ENCODE data around the gene KCNK2.
"Not testable (repeated sequence)": the region's sequence is repeated elsewhere in the genome, so short reads cannot be mapped to it uniquely, and the experiment has no call there.

Gene KCNK2

GRCh38 chr1:215163144-215163543 is 80.6 kb downstream of the KCNK2 start:
- not testable (repeated sequence) for DNase-seq

GRCh38 chr1:215166886-215167285 is 84.3 kb downstream of the KCNK2 start:
- no peak for DNase-seq

GRCh38 chr1:215181518-215181917 is 99.0 kb downstream of the KCNK2 start:
- DNase-seq = no peak

GRCh38 chr1:215185067-215185620 is 102.6 kb downstream of the KCNK2 start:
- DNase-seq = no peak

GRCh38 chr1:215188302-215188950 is 105.9 kb downstream of the KCNK2 start:
- DNase-seq = peak; percentile 24

GRCh38 chr1:215192306-215192705 is 109.8 kb downstream of the KCNK2 start:
- DNase-seq = no peak

- DNase-seq = no peak
These were observed 115.5 kb downstream of the KCNK2 start for GRCh38 chr1:215198021-215198420.

GRCh38 chr1:215200121-215200520 is 117.6 kb downstream of the KCNK2 start:
- no peak for DNase-seq

- DNase-seq = no peak
These were observed 118.7 kb downstream of the KCNK2 start for GRCh38 chr1:215201283-215201682.

GRCh38 chr1:215202868-215203267 is 120.3 kb downstream of the KCNK2 start:
- no peak for DNase-seq

GRCh38 chr1:215210167-215210566 is 127.6 kb downstream of the KCNK2 start:
- no peak for DNase-seq

GRCh38 chr1:215215846-215216245 is 133.3 kb downstream of the KCNK2 start:
- no peak for DNase-seq

GRCh38 chr1:215219372-215219771 is 136.8 kb downstream of the KCNK2 start:
- no peak for DNase-seq

- DNase-seq = no peak
These were observed 137.8 kb downstream of the KCNK2 start for GRCh38 chr1:215220346-215220745.

GRCh38 chr1:215226757-215227156 is 144.2 kb downstream of the KCNK2 start:
- DNase-seq = no peak

- no peak for DNase-seq
These were observed 145.7 kb downstream of the KCNK2 start for GRCh38 chr1:215228193-215228592.

GRCh38 chr1:215241451-215241850 is 158.9 kb downstream of the KCNK2 start:
- DNase-seq = no peak

GRCh38 chr1:215243345-215244054 is 161.0 kb downstream of the KCNK2 start:
- no peak for DNase-seq

GRCh38 chr1:215250913-215251312 is 168.4 kb downstream of the KCNK2 start:
- DNase-seq = no peak

- no peak for DNase-seq
These were observed 168.9 kb downstream of the KCNK2 start for GRCh38 chr1:215251428-215251827.

- DNase-seq = no peak
These were observed 169.6 kb downstream of the KCNK2 start for GRCh38 chr1:215252164-215252563.

- no peak for DNase-seq
These were observed 174.6 kb downstream of the KCNK2 start for GRCh38 chr1:215256936-215257679.

- DNase-seq = no peak
These were observed 178.2 kb downstream of the KCNK2 start for GRCh38 chr1:215260711-215261110.

- DNase-seq = no peak
These were observed 179.6 kb downstream of the KCNK2 start for GRCh38 chr1:215262106-215262505.
